MM.1S (cell line): Measurements from ENCODE around the gene PKHD1.

Experiments used
- CTCF ChIP-seq: fragments of 300-600 bp; sonication (generic); IDR thresholded peaks from 2 replicates; pipeline ENCODE4 v1.5.1; 2016; ENCODE audit warnings: antibody characterized with exemption, low read length, mixed read lengths
- EZH2 ChIP-seq: fragments of 300-600 bp; sonication (generic); optimal IDR thresholded peaks from 2 replicates; pipeline ENCODE3; 2017; ENCODE audit warnings: low read depth, mild to moderate bottlenecking, antibody characterized with exemption, low read length, mixed read lengths
- EZH2phosphoT487 ChIP-seq: fragments of 300-600 bp; sonication (generic); IDR thresholded peaks from 2 replicates; pipeline ENCODE4 v1.6.1; 2018; ENCODE audit warnings: antibody characterized with exemption, low read length

- TF ChIP-seq EZH2 (no peak), CTCF (no peak), EZH2phosphoT487 (no peak)
Observed at GRCh38 chr6:51908243-51908642, 179.2 kb downstream of the PKHD1 start.
